ENCODE measurements around the gene KLK1. TPM values are rescaled to one million over a fixed set of nuclear protein-coding genes. Genes with fewer than 3 reads are reported as not detected.

The KLK1 gene
- total RNA-seq, 1 donor from 2014 or later = 2.5 TPM

DNA sequence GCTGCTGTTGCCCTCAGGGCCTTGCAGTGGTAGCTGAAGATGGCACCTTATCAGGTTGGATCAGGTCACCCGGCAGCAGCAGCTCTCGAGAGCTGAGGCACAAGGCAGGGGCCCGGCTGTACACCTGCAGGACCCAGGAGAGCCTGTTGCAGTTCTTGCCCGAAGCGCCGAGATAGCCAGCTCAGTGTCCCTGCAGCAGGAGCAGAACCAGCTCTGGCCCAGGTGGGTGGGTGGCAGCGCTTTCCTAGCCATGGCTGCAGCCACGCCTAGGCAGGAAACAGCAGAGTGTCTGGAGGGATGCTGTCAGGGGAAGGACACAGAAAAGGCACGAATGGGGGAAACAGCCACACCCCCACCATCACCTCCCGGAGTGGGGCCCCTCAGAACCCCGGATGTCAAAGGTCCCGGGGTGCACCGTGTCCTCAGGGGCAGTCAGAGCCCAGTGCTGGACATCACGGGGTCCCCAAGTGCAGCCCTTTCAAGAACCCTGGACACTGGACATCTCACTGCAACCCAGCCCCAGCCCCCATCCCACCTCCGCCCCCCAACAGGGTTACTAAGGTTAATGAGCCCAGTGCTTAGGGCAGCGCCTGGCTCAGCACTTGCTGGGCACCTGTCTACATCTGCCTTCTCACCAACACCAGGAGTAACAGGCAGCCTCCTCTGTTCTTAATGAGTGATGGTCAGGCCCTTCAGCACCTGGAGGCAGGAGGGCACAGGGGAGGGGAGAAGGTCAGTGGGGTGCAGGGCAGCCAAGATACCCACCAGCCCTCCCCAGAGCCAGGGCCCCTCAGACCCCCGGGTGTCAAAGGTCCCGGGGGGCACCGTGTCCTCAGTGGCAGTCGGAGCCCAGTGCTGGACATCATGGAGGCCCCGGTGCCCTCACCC lies 24.7 kb downstream of the KLK1 start:
- no peaks in the 10 kb centered on the region for H3K9me3 Mint-ChIP-seq
- H3K27ac Mint-ChIP-seq = no peak overlapping the region
- no peak overlapping the region for H3K4me3 Mint-ChIP-seq
- H3K36me3 Mint-ChIP-seq (ENCODE audit: low read depth) = peaks cover 38% of the 10 kb centered on the region
- H3K27me3 Mint-ChIP-seq (ENCODE audit: insufficient read depth) = no peaks in the 10 kb centered on the region
- intact Hi-C loops (cut with micrococcal nuclease) = no loop called here
- DNase-seq (ENCODE audit: low spot score) = no peak
- H3K4me1 Mint-ChIP-seq (ENCODE audit: low read depth) = peaks cover 13% of the 10 kb centered on the region

DNA sequence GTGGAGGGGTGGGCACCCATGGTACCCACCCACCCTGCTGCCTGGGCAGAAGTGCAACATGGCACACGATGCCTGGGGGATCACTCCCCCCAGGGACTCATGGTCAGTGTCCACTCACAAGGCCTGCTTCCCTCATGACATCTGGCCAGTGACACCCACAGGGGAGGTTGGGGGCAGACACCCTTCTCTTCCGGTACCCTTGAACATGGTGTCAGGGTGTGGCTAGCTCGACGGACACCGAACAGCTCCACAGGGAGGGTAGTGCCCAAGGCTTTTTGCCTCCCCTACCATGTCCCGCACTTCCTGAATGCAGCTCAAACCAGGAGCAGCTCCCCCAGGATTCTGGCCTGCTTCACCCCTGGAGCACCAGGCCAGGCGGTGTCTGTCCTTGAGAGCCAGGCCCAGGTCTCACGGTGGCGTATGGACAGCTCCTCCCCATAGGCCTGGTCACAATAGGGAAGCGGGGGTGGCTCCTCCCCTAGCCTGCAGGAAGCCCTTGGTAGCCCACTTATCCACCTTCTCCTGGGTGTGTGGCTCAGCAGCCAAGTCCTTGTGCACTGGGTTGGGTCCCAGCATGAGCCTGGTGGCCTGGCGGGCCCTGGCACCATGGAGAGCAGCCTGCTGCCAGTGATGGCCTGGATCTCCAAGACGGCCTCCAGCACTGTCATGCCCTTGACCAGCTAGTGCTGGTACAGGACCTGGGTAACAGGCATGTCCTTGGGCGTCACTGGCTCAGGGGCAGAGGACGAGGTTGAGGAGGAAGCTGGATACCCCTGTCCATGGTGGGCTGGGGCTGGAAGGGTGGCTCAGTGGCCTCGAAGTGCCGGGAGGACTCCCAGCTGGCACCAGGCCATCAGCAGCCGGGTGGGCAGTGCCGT lies 25.6 kb downstream of the KLK1 start:
- no peak for DNase-seq (ENCODE audit: low spot score)
- no peak overlapping the region for H3K4me3 Mint-ChIP-seq
- no peak overlapping the region for H3K27ac Mint-ChIP-seq
- H3K36me3 Mint-ChIP-seq (ENCODE audit: low read depth) = peaks cover 30% of the 10 kb centered on the region
- H3K4me1 Mint-ChIP-seq (ENCODE audit: low read depth) = peaks cover 5% of the 10 kb centered on the region
- H3K9me3 Mint-ChIP-seq = no peaks in the 10 kb centered on the region
- H3K27me3 Mint-ChIP-seq (ENCODE audit: insufficient read depth) = no peaks in the 10 kb centered on the region
- intact Hi-C loops (cut with micrococcal nuclease) = no loop called here

DNA sequence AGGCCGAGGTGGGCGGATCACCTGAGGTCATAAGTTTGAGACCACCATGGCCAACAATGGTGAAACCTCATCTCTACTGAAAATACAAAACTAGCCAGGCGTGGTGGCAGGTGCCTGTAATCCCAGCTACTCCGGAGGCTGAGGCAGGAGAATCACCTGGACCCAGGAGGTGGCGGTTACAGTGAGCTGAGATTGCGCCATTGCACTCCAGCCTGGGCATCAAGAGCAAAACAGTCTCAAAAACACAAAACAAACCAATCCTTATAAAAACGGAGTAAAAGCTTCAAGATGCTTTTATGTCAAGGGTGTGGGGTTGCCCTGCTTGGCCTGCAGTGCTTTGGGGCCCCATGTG lies 26.2 kb downstream of the KLK1 start:
- no peaks in the 10 kb centered on the region for H3K27me3 Mint-ChIP-seq (ENCODE audit: insufficient read depth)
- no peak overlapping the region for H3K4me3 Mint-ChIP-seq
- peaks cover 24% of the 10 kb centered on the region for H3K36me3 Mint-ChIP-seq (ENCODE audit: low read depth)
- H3K4me1 Mint-ChIP-seq (ENCODE audit: low read depth) = no peaks in the 10 kb centered on the region
- H3K27ac Mint-ChIP-seq = no peak overlapping the region
- no peak for DNase-seq (ENCODE audit: low spot score)
- H3K9me3 Mint-ChIP-seq = no peaks in the 10 kb centered on the region
- intact Hi-C loops (cut with micrococcal nuclease) = no loop called here

DNA sequence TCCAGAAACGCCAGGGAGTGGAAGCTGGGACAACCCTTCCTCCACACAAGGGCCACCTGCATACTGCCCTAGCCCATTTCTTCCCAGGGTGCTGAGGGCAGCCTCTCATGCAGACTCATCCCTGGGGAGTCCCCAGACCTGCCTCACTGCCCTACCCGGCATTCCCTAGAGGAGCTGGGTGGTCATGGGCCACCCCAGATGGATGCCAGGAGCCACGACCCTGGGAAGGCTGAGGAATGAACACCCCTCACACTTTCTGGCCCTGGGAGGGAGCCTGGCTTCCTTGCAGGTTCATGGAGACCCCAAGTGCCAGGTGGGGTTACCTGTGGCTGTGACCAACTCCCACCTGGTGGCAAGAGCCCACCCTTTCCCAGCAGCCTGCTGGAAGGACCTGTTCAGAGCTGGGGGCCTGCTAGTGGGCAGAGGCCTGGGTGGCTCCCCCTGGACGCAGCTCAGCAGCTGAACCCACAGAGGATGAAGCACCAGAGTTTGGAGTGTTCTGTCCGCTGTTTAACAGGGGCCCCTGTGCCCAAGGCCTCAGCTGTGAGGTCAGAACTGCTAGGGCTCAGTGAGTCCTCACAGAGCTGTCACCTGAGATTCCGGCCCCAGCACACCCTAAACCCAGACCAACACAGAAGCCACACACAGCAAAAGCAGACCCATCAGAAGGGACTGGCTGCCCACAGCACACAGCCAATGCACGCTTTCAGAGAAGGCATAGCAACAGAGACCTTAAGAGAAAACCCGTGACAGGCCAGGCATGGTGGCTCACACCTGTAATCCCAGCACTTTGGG lies 26.8 kb downstream of the KLK1 start:
- H3K36me3 Mint-ChIP-seq (ENCODE audit: low read depth) = peaks cover 18% of the 10 kb centered on the region
- intact Hi-C loops (cut with micrococcal nuclease) = no loop called here
- DNase-seq (ENCODE audit: low spot score) = no peak
- no peaks in the 10 kb centered on the region for H3K4me1 Mint-ChIP-seq (ENCODE audit: low read depth)
- no peak overlapping the region for H3K4me3 Mint-ChIP-seq
- H3K27ac Mint-ChIP-seq = no peak overlapping the region
- no peaks in the 10 kb centered on the region for H3K9me3 Mint-ChIP-seq
- H3K27me3 Mint-ChIP-seq (ENCODE audit: insufficient read depth) = no peaks in the 10 kb centered on the region

DNA sequence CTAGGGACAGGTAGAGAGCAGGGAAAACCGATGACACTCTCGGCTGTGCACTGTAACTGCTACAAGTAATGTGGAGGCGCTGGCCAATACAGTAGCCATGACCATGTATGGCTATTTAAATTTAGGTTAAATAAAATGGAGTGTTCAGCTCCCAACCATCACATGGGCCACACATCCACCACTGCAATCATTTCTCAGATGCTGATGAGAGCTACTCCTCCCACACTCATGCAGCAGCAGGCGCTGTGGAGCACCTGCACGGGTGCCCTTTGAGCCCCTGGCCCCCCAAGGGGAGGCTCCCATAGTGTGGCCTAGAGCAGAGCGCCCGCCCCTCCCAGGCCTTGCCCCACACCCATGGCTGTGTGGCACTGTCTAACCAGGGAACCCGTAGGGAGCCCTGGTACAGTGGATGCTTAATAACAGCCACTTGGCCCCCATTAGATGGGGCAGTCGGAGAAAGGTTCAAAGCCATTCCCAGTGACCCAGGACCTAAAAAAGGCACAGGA lies 27.4 kb downstream of the KLK1 start:
- Mint-ChIP-seq H3K27ac (no peak overlapping the region), H3K27me3 (ENCODE audit: insufficient read depth) (no peaks in the 10 kb centered on the region), H3K4me3 (no peak overlapping the region), H3K4me1 (ENCODE audit: low read depth) (no peaks in the 10 kb centered on the region), H3K9me3 (no peaks in the 10 kb centered on the region), H3K36me3 (ENCODE audit: low read depth) (peaks cover 17% of the 10 kb centered on the region)
- intact Hi-C loops (cut with micrococcal nuclease) = no loop called here
- DNase-seq (ENCODE audit: low spot score) = no peak

DNA sequence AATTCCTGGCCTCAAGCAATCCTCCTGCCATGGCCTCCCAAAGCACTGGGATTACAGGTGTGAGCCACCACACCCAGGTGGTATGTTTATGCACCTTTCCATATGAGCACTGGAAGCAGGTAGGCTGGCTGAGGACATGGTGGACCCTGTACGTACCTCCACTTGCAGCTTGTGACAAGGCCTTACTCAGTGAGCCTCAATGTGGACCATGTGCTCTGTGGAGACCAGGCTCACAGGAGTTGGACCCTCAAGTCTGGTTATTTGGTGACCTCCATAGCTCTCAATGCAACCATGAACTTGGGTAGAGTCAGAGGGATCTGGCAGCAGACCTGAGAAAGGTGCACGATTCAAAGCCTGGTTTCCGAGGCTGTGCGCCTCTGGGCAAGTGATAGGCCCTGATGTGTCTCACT lies 27.9 kb downstream of the KLK1 start:
- H3K36me3 Mint-ChIP-seq (ENCODE audit: low read depth) = peaks cover 13% of the 10 kb centered on the region
- H3K27ac Mint-ChIP-seq = no peak overlapping the region
- no peak overlapping the region for H3K4me3 Mint-ChIP-seq

DNA sequence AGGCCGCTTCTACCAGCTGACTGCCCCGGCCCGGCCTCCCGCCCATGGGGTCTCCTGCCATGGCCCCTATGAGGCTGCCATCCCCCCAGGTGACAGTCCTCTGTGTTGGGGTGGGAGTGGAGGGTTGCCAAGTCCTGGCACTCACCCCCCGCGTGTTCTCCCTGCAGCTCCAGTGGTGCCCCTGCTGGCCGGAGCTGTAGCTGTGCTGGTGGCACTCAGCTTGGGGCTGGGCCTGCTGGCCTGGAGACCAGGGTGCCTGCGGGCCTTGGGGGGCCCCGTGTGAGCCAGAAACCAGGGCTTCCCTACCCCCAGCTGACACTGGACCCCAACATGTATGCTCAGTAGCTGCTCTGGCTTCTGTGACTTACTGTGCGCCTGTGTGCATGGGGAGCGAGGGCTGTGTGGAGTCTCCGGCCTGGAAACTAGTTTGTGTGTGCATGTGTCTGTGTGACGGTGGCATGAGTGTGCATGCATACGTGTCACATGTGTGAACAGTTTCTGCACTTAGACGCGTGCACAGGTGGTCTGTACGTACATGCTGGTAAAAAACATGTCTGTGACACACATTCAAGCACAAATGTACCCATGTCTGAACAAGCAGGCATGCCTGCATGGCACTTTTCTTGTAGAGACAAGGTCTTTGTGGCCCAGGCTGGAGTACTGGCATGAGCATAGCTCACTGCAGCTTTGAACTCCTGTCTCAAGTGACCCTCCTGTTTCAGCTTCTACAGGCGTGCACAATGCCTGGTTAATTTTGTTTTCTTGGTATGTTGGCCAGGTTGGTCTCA lies 28.5 kb downstream of the KLK1 start:
- intact Hi-C loops (cut with micrococcal nuclease) = no loop called here
- H3K4me3 Mint-ChIP-seq = no peak overlapping the region

More for the DNA sequence above, 27.9 kb downstream of the KLK1 start:
- no peak for DNase-seq (ENCODE audit: low spot score)
- no peaks in the 10 kb centered on the region for H3K9me3 Mint-ChIP-seq
- H3K27me3 Mint-ChIP-seq (ENCODE audit: insufficient read depth) = no peaks in the 10 kb centered on the region
- H3K4me1 Mint-ChIP-seq (ENCODE audit: low read depth) = no peaks in the 10 kb centered on the region
- intact Hi-C loops (cut with micrococcal nuclease) = no loop called here

DNA sequence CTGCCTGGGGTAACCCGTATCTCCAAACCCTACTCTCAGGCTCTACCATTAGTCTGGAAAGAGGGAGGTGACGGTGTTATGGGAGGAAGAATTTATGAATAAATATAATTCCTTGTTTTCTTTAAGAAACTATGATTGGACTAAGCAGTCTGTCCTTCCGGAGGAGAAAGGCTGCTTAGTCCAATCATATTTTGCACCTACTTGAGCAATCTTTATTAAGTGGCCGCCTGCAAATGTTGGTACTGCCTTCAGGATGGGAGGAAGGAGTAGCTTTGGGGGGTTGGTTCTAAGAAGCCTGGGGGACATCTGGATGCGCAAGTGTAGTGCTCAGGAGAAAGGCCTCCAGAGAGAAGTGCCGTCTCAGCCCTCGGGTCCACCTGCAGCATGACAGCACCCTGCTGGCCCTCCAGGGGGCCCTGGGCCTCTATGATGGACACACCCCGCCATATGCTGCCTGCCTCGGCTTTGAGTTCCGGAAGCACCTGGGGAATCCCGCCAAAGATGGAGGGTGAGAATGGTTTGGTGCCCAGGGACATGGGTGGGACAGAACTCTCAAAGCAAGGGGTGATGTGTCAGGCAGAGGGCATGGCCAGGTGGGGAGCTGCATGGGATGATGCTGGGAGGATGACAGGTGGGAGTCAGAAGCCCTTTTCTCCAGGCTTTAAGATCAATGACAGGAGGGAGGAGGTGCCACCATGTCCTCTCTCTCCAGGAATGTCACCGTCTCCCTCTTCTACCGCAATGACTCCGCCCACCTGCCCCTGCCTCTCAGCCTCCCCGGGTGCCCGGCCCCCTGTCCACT lies 29.3 kb downstream of the KLK1 start:
- Mint-ChIP-seq H3K27me3 (ENCODE audit: insufficient read depth) (no peaks in the 10 kb centered on the region), H3K27ac (peak overlapping the region; percentile 62), H3K9me3 (no peaks in the 10 kb centered on the region), H3K4me1 (ENCODE audit: low read depth) (no peaks in the 10 kb centered on the region), H3K36me3 (ENCODE audit: low read depth) (peaks cover 9% of the 10 kb centered on the region), H3K4me3 (no peak overlapping the region)
- intact Hi-C loops (cut with micrococcal nuclease) = no loop called here
- no peak for DNase-seq (ENCODE audit: low spot score)

More for the DNA sequence above, 28.5 kb downstream of the KLK1 start:
- H3K9me3 Mint-ChIP-seq = no peaks in the 10 kb centered on the region
- H3K36me3 Mint-ChIP-seq (ENCODE audit: low read depth) = peaks cover 10% of the 10 kb centered on the region
- no peaks in the 10 kb centered on the region for H3K4me1 Mint-ChIP-seq (ENCODE audit: low read depth)
- no peak for DNase-seq (ENCODE audit: low spot score)
- no peaks in the 10 kb centered on the region for H3K27me3 Mint-ChIP-seq (ENCODE audit: insufficient read depth)
- H3K27ac Mint-ChIP-seq = no peak overlapping the region

DNA sequence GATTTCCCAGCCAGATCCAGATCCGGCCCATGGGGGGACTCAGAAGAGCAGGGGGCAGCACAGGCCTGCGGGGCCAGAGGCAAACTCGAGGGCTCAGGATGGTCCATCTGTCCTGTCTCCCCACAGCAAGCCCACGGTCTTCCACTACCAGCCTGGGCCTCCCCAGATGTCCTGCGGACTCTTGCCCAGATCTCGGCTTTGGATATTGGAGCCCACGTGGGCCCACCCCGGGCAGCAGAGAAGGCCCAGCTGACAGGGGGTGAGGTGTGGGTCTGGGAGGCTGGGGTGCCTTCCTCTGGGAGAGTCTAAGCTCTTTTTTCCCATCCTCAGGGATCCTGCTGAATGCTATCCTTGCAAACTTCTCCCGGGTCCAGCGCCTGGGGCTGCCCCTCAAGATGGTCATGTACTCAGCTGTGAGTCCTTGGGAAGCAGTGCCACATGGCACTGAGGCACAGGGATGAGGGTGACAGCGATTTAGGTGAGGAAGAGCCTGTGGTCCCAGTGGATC lies 30.0 kb downstream of the KLK1 start:
- Mint-ChIP-seq H3K4me1 (ENCODE audit: low read depth) (no peaks in the 10 kb centered on the region), H3K27ac (no peak overlapping the region), H3K27me3 (ENCODE audit: insufficient read depth) (no peaks in the 10 kb centered on the region), H3K36me3 (ENCODE audit: low read depth) (peaks cover 9% of the 10 kb centered on the region), H3K9me3 (no peaks in the 10 kb centered on the region), H3K4me3 (no peak overlapping the region)
- no peak for DNase-seq (ENCODE audit: low spot score)
- intact Hi-C loops (cut with micrococcal nuclease) = no loop called here

DNA sequence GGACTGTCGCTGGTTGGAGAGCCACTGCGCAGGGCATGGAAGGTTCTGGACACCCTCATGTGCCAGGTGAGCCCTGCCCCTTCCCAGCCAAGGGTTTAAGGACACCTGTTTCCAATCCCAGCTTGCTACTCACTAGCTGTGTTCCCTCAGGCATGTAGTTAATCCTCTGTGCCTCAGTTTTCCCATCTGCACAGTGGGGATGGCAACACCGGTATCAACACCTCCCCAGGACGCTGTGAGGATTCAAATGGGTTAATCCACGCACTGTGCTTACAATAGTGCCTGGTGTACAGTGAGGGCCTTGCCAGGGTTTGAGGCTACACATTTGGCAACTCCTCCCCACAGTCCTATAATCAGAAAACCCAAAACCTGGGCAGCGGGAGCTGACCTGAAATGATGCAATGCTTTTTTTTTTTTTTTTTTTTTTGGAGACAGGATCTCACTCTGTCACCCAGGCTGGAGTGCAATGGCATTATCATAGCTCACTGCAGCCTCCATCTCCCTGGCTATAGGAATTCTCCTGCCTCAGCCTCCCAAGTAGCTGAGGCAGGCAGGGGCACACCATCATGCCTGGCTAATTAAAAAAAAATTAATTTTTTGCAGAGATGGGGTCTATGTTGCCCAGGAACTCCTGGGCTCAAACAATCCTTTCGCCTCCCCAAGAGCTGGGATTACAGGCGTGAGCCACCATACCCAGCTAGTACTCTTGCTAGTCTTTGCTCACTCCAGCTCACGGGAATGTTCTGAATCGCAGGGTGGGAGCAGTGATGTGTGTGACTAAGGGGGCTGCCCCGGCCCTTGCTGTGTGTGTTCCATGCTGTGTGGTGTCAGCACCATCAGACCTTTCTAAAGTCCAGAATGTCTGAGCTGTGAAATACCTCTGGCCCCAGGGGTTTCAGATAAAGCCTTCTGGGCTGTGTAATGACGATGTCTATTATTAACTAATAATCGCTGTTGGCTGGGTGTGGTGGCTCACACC lies 31.0 kb downstream of the KLK1 start:
- Mint-ChIP-seq H3K4me3 (no peak overlapping the region), H3K27me3 (ENCODE audit: insufficient read depth) (no peaks in the 10 kb centered on the region), H3K36me3 (ENCODE audit: low read depth) (peaks cover 4% of the 10 kb centered on the region), H3K27ac (no peak overlapping the region), H3K9me3 (no peaks in the 10 kb centered on the region), H3K4me1 (ENCODE audit: low read depth) (no peaks in the 10 kb centered on the region)
- DNase-seq (ENCODE audit: low spot score) = no peak
- intact Hi-C loops (cut with micrococcal nuclease) = no loop called here
